CD4-positive, alpha-beta T cell treated with Interleukin-6 at 100 ng/mL for 8 hours (primary cell): ENCODE results near the gene PDCD4.

Experiments
- DNase-seq: peaks from one replicate; pipeline ENCODE4 v3.0.0-alpha.2; 2020; ENCODE audit warnings: mixed read lengths, low spot score

Gene PDCD4

DNA sequence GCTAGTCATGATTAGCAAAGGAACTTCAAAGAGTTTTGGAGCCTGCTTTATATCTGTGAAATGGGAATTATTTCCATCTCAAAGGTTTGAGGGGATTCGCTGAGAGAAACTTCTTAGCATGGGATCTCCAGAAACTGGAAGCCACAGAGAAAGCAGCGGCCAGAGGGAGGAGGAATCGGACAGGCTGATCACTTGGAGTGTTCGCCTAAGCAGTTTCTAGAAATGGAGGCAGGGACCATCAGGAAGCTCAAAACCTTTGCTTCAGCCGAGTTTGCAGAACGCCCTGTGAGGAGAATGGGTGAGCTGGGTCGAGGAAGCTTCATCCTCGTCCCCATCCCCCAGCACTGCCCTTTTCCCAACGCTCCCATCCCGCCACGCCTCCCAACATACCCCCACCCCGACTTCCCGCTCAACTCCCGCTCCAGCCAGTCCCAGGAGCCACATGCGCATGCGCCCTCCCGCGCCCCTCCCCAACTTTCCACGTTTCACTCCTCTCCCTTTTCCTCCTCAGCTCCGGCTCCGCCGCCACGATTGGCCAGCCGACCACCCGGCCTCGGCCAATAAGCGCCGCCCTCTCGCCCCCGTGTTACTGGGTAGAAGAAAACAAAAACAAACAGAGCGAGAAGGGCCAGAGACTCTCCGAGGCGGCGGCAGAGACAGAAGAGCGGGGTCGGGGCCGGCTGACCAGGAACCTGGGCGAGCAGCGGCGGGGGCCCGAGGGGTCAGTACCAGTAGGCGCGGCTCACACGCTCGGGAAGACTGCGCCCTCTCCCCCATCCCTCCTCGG is at the start of gene PDCD4:
PDCD4 (plus strand) TSS at position 631 of the 787 bp plus-strand sequence. CDS start 4,100 bp downstream, outside the sequence.
- peak; percentile 92 for DNase-seq

DNA sequence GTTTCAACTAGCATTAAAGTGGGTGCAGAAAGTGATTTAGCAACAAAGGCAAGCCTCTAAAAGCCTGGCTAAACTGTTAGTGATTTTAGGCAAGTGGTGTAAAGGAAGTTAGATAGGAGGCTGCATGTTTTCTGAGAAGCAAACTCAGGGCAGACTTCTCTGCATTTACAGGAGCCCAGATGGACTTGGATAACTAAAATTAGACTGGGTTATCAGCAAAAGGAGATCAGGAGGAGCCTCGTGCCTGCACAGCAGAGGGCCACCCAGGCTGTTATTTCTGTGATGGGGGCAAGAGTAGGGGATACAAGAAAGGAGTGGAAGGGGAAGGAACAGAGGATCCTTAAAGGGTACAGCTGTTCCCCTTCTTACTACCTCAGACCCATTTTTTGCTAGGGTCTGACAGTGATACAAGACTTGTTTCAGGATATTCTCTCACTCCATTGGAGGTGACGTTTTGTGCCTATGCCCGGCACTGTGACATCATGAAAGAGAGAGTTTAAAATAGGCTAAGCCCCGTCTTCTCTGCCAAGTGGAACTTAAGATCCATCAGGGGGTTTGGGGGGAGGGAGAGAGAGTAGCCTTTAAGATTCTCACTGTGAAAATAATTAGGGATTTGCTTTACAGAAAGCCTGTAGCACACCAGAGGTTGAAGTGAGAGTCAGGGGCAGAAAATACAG is 49.6 kb upstream of the PDCD4 start:
- DNase-seq = no peak

DNA sequence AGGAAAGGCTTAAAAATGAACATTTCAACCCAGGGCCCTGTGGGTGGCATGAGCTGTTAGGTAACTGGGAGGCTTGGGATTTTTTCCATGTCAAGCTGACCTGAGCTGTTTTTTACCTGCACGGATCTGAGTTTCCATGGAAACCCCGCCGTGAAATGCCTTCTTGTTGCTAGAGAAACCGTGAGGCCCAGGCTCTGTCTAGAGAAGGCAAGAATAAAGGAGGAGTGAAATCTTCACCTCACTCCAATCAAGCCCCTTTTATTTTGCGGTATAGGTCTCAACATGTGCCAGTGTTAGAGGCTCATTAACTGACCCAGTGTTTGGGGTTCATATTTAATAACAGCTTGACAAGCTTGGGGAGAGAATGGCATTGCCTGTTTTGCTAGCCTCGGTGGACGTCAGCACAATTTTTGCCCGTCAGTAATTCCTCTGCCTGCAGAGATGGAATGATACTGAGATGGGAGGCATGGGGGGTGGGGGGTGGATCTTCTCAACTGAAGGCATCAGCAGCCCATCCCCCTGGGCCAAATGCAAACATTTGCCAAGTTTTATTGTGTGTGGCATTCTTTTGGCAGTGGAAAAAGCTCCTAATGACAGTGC is 48.9 kb upstream of the PDCD4 start:
- DNase-seq = no peak

DNA sequence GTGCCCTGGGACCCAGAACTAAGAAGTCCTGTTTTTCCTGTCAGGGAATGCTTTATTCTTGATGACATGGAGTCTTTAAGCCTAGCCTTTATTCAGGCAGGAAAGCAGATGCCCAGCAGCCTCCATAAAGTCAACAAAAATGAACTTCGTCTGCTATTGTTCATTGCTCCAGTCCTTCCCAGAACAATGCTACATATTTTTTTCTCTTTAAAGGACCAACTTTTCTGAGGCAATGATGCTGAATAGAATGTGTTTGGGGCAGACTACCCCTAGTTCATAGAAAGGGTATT is 47.6 kb upstream of the PDCD4 start:
- no peak for DNase-seq

DNA sequence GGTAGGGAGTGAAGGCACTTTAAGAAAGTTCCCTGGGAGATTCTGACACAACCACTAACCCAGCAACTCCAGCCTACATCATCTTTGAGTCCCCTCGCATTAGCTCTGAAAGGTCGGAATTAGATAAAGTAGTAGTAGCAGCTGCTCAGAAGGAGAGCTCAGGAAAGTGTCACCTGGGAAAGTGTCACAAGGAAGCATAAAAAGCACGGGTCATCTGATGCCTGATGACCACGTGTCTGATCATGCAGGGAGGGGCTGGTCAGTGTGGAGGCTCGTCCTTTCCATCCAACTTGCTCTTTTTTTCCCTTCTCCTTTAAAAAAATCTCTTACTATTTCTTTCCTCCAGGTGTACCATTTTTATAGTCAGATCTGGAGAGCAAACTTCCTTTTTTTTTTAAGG is 47.1 kb upstream of the PDCD4 start:
- DNase-seq = no peak

DNA sequence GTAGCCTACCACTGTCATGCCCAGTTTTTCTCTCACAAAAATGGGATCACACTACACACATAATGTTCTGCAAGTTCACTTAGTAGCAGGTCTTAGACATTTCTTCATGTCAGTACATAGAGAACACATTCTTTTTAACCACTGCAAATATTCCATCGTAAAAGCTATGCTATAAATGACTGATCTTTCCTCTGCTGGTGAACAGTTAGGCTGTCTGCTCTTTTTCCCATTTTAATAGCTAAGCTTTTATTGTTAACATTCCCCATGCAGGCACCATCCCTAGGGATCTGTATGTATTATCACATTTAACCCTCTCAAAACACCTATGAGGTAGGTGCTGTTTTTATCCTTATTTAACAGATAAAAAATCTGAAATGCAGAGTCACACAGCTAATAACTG is 46.2 kb upstream of the PDCD4 start:
- no peak for DNase-seq

DNA sequence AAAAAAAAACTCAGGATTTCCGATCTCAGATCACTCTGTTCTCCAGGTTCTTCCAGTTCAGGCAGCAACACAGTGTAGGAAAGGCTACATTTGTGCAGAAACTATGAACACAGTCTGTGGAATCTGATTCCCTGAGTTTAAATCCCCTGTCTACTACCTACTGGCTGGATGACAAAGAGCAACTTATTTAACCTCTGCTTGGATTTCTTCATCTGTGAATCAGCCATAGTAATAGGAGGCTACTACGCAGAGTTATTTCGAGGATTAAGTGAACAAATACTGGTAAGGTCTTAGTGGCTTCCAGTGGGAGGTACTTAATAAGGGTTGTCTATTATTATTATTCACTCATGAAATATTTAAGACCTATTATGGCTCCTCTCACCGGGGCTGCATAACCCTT is 44.3 kb upstream of the PDCD4 start:
- DNase-seq = no peak

DNA sequence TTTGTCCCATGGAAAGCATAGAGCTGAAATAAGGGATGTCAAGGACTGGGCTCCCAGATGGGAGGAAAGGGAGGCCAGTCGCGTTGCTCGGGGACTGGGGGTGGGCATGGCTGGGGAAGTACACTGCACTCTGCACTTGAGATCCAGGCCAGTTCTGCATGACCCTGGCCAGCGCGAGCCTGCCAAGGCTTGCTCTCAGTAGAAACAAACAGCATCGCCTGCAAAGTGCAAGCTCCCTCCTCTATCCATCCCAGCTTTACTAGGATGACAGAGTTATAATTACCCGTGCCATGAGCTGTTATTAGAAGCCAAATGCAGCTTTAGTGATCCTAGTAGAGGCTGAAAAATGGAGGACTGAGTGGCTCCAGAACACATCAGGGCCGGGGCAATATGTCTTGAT is 43.9 kb upstream of the PDCD4 start:
- no peak for DNase-seq

DNA sequence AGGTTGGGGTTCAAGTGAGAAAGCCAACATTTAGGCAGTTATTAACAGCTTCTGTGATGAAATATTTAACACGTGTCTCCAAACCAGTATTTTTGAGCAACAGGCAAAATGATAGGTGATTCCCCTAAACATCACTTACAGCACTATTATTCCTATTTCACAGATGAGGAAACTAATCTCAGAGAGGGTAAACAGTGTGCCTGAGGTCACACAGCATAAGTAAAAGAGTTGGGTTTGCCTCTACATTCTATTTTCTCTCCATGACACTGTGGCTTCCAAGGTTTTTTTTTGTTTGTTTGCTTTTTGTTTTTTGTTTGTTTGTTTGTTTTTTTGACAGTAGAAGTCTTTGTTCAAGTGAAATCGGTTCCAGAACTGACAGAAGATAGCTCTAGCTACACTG is 43.2 kb upstream of the PDCD4 start:
- DNase-seq = no peak

DNA sequence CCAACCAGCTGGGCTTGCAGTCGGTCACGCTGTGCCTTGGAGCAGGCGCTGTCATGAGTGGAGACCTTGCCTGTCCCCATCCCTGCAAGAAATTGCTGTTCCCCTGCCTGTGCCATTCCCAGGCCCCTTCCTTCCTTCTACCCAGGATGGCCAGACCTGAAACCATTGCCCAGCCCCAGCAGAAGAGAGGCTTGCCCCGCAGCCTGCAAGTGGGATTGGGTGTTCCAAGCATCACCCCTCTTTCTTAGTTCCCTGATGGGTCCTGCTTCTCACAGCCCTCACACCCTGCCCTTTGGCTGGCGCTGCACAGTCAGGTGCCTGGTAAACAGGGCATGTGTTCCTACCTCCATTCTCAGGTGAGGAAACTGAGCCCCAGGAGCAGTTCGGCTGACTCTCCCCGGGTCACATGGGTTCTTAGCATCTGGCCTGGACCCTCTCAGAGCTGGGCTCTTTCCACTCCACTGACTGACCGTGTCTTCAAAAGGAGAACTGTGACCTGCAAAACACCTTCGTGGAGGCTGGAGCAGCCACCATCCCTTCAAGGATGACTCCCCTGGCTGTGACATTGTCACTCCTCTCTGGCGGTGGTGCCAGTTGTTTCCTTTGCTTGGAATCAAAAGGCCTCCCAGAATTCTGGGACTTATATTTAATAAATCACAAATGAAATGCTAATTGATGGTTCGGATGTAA is 41.9 kb upstream of the PDCD4 start:
- no peak for DNase-seq

DNA sequence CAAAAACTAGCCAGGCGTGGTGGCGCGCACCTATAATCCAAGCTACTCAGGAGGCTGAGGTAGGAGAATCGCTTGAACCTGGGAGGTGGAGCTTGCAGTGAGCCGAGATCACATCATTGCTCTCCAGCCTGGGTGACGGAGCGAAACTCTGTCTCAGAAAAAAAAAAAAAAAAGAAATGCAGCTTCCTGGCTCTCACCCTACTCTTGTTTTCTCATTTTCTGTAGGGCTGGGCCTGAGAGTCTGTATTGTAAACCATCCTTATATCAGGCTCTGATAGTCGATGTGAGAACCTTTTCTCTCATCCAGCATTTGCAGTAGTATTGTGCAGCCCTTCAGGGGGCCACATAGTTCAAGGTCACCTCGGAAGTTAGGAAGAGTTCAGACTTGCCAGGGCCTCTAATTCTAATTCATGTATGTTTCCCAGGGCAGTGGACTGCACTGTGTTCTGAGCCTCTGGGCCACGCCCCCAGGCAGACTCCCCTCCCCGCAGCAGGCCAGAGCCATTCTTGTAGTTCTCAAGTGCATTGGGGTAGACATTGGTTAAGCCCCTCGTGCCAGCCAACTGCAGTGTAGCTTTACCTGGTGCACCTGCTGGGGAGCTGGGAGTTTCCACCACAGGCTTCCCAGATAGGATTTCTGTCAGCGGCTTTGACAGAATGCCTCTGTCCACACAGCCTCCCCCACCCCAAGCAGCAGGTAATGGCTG is 38.3 kb upstream of the PDCD4 start:
- DNase-seq = no peak

DNA sequence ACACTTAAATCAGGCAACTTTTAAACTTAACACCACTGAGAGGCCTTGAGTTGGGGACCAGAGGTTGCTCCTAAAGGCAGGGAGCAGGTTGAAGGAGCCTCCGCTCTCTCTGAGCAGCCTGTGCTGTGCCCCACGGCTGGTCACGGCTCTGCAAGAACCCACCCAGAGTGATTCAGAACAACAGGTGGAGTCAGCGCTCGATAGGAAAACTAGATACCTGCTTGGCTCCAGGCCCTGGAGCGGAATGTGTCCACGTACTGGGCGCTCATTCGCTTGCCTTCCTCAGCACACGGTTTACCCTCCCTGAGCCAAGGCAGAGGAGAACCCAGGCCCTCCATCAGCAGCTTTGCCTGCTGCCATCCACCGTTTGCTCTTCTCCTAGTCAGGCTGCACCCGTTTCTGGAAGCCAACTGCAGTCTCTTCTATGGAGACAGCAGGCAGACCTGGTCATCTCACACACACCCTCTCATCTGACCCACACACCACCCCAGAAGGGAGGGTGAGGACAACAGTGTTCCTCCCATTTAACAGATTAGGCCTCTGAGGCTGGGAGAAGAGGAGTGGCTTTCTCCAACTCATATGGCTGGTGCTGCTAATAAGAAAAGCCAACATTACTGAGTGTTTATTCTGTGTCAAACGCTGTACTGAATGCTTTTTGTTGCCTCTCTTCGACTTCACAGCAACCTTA is 37.6 kb upstream of the PDCD4 start:
- DNase-seq = no peak

DNA sequence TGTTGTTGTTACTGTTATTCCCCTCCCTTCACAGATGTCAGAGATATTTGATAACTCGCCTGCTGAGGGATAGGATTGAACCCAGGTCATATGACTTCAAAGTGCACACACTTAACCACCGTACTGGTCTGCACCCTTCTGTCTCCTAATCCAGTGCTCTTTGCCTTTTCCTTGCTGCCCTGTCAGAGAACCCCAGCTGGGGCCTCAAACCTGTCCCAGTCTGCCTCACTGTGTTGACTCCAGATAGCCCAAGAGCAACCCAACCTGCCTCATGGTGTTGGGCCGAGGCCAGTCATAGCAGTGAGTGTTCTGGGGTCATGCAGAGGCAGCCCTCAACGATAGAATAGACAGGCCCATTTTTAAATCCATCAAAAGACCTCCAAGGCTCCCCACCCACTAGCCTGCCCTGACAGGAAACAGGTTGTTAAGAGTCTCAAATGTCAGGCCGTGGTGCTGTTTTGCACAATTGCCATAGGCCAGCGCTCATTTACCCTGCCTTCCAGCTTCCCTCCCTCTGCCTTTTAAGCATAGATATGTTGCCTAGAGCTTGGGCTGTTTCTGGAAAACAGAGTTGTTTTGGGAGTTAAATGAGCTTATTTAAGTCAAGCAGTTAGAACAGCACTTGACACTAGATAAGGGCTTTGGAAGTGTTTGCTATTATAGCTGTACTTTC is 37.0 kb upstream of the PDCD4 start:
- DNase-seq = peak; percentile 44

DNA sequence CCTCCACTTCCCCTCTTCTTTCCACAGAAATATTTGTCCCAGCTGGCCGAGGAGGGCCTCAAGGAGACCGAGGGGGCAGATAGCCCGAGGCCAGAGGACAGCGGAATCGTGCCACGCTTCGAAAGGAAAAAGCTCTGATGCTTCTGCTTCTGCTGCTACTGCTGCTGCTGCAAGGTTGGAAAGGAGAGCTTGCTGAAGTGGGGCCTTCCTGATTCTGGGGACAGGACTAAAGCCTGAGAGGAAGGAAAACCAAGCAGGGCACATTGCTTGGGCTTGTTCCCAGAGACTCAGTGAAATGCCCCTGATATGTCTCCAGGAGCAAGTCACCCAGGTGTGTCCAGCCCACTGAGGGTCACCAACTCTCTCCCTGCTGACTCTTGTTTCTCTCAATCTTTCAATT is 35.9 kb upstream of the PDCD4 start:
- no peak for DNase-seq

DNA sequence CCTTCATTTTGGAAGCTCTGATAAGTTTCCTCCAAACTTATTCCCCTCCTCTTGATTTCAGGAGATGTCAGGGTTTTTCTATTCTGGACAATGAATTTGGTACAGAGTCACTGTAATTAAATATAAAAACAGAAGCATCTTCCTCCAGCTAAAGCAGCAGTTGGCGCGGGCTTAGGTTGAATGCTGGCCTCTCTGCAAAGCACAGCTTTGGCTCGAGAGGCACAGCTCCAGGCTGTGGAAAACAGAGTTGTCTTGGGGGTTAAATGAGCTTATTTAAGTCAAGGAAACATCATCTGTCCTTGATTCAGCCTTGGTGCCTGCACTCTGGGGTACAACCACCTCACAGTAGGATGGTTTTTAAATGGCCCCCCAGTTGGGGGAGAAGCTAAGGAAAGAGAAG is 35.0 kb upstream of the PDCD4 start:
- no peak for DNase-seq

DNA sequence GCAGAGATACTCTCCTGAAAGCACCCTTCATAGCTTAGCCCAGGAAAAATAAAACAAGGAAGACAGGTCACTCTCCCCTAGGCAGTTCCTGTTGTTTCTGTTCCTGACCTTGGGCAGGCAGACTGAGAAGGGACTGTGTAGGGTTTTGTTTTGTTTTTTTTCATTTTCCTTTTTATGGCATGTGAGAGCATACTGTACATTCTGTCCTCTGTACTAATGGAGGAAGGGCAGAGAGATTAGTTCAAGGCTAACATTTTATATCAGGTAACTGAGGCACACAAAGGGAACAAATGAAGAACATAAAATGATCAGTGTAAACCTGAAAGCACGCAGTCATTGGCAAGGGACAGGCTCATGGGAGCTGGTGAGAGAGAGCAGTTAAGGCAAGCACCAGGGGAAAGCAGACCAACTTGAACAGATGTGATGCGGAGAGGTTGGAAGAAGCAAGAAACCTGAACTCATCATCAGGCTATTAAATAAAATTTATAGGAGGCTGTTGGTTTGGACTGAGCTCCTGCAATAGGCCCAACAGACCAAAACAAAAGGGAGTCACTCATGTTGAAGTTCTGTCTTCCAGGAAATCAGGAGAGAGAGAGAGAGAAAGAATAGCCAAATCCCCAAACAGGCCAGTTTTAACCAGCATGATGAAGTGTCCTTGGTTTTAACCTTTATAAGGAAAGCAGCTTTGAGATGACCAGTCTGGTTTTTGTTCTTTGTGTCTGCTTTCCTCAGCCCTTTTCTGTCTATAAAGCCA is 34.1 kb upstream of the PDCD4 start:
- DNase-seq = no peak

DNA sequence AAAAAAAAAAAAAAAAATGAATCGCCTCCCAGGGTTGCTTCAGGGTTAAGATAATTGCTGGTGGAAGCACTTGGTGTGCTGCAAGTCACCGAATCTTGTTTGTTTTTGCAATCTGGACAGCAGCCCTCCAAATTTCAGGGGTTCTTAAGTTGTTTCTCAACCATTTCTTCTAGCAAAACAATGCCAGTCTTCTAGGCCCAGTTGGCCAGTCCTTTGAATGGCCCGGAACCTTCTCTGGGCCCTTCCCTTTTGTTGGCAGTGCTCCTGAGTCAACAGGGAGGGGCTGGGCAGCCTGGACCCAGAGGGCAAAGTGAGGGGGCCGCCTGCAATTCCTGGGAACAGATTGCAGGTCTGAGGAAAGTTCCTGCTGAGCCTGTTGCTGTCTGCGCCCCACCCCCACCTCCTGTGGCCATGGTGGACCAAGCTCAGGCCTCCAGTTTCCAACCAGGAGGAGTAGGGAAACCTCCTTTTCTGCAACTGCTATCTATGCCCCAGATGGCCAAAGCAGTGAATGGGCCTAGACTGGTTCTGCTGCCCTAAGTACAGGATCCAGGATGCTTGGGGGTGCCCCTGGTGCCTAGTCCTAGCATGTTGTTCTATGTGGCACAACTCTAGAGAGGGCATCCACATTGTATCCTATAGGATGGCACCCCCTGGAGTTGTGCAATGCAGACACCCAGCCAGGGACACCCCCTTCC is 31.4 kb upstream of the PDCD4 start:
- no peak for DNase-seq

DNA sequence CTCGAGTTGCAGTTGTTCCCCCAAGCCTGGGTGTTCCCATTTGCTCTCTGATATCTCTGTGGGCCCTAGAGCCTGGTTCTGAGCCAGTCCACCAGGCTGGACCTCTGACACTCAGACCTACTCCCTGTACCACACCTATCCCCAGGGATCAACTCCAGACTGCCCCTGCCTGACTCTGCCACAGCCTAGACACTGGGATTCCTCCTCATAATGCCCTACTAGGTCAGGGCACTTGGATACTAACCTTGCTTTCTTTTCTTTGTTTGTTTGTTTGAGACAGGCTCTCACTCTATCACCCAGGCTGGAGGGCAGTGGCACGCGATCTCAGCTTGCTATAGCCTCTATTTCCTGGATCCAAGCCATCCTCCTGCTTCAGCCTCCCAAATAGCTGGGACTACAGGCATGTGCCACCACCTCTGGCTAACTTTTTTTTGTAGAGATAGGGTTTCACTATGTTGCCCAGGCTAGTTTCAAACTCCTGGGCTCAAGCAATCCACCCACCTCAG is 30.8 kb upstream of the PDCD4 start:
- no peak for DNase-seq

DNA sequence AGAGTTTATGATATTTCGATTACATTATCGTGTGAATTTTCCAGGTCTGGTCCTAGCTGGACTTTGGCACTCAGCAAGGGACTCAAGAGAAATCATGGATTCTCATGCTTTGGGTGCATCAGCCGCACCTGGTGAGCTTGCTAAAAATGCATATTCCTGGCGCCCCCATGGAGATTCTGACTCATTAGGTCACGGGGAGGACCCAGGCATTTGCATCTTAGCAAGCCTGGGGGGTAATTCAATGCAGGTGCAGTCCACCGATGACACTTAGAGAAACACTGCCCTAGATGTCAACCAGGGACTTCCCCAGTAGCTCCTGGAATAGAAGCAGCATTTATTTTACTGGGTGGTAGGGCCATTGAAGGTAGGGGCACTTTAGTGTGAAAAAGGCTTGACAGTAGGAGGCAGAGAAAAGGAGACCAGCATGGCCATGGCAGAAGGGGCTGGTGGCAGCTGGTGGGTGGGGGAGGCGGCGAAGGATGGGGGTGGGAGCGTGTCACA is 29.9 kb upstream of the PDCD4 start:
- no peak for DNase-seq
